H1 (cell line): Measurements from ENCODE around the gene SMARCE1. TPM values are rescaled to one million over a fixed set of nuclear protein-coding genes. Genes with fewer than 3 reads are reported as not detected.

Experiments
- CTCF ChIA-PET: fragments of 300-600 bp; sonication (Branson Sonifier 250); formaldehyde crosslinking; loops from one replicate; lab custom pipeline; 2021; ENCODE audit not compliant: partially characterized antibody; lab: Charles Lee
- POLR2A ChIA-PET: fragments of 300-600 bp; sonication (Branson Sonifier 250); formaldehyde crosslinking; loops from one replicate; lab custom pipeline; 2021; ENCODE audit warnings: inconsistent platforms; ENCODE audit not compliant: partially characterized antibody; lab: Charles Lee
- DNase-seq, 2 experiments: peaks; one replicate each; pipeline versions ENCODE4 v3.0.0 to v3.0.0-alpha.2; 2010 to 2022; ENCODE audit warnings: low spot score in 2 of 2, low read depth in 1 of 2, mixed read lengths in 1 of 2
- FAIRE-seq: peaks from 2 replicates; lab custom pipeline; 2011; peaks lifted over from hg19 to GRCh38; lab: Jason Lieb, UNC
- H2AFZ ChIP-seq: 2 replicates; pipeline ENCODE4 v1.8.1; 2012; ENCODE audit warnings: low read length, inconsistent platforms
- H2AK5ac ChIP-seq: 2 replicates; pipeline ENCODE4 v1.6.1; 2013; ENCODE audit warnings: low read depth, low read length
- H2BK120ac ChIP-seq: replicated peaks from 2 replicates; pipeline ENCODE3; 2013; ENCODE audit warnings: low read depth, low read length, inconsistent platforms
- H2BK12ac ChIP-seq: 2 replicates; pipeline ENCODE4 v1.6.1; 2013; ENCODE audit warnings: low read depth, low read length
- H2BK15ac ChIP-seq: 2 replicates; pipeline ENCODE4 v1.6.1; 2013; ENCODE audit warnings: low read length
- H2BK20ac ChIP-seq: 2 replicates; pipeline ENCODE4 v1.6.1; 2013; ENCODE audit warnings: low read length
- H2BK5ac ChIP-seq: 2 replicates; pipeline ENCODE4 v1.6.1; 2013; ENCODE audit warnings: low read depth, low read length
- H3K14ac ChIP-seq: 2 replicates; pipeline ENCODE4 v1.6.1; 2013; ENCODE audit warnings: inconsistent platforms; ENCODE audit not compliant: insufficient read length
- H3K18ac ChIP-seq: 2 replicates; pipeline ENCODE4 v1.6.1; 2013; ENCODE audit warnings: low read length; ENCODE audit errors: extremely low read depth
- H3K23ac ChIP-seq: 2 replicates; pipeline ENCODE4 v1.6.1; 2013; ENCODE audit warnings: inconsistent platforms; ENCODE audit not compliant: insufficient read length
- H3K23me2 ChIP-seq: 2 replicates; pipeline ENCODE4 v1.6.1; 2013; ENCODE audit warnings: low read depth, low read length
- H3K27ac ChIP-seq: 2 replicates; pipeline ENCODE4 v1.6.1; 2011; ENCODE audit warnings: low read depth, low read length, inconsistent platforms
- H3K27me3 ChIP-seq, 4 experiments: replicated peaks in 1 of 4; 1 replicate in 1 of 4; 2 replicates in 3 of 4; pipeline versions ENCODE4 v1.6.1 to v1.8.1; 2011 to 2013; ENCODE audit warnings: low read length in 3 of 4, mild to moderate bottlenecking in 3 of 4, inconsistent platforms in 2 of 4, mixed read lengths in 2 of 4, moderate library complexity in 1 of 4; ENCODE audit not compliant: control insufficient read depth in 3 of 4, insufficient read depth in 3 of 4; ENCODE audit errors: extremely low read depth in 1 of 4
- H3K36me3 ChIP-seq, 4 experiments: 2 replicates each; pipeline versions ENCODE4 v1.6.1 to v1.8.1; 2011 to 2013; ENCODE audit warnings: mild to moderate bottlenecking in 4 of 4, low read length in 3 of 4, moderate library complexity in 2 of 4, control low read depth in 1 of 4, inconsistent platforms in 1 of 4; ENCODE audit not compliant: insufficient read depth in 4 of 4, control insufficient read depth in 2 of 4
- H3K4ac ChIP-seq: replicated peaks from 2 replicates; pipeline ENCODE3; 2013; ENCODE audit warnings: low read length, low read depth, mixed read lengths, inconsistent platforms; ENCODE audit not compliant: insufficient read length
- H3K4me1 ChIP-seq, 4 experiments: replicated peaks in 1 of 4; 1 replicate in 1 of 4; 2 replicates in 3 of 4; pipeline versions ENCODE4 v1.6.1 to v1.8.1; 2011 to 2013; ENCODE audit warnings: low read length in 3 of 4, inconsistent platforms in 2 of 4, mixed read lengths in 1 of 4; ENCODE audit not compliant: insufficient read depth in 4 of 4, control insufficient read depth in 3 of 4
- H3K4me2 ChIP-seq, 2 experiments: 2 replicates each; pipeline versions ENCODE4 v1.6.1 to v1.8.1; 2011 to 2013; ENCODE audit warnings: low read depth in 2 of 2, low read length in 2 of 2, control low read depth in 1 of 2, inconsistent platforms in 1 of 2, mild to moderate bottlenecking in 1 of 2; ENCODE audit not compliant: insufficient read depth in 1 of 2
- H3K4me3 ChIP-seq, 4 experiments: fragments of 200-600, 300-600 bp in 1 of 4; sonication (generic), shearing (Covaris generic), sonication (Bioruptor Twin) in 1 of 4; 2 replicates each; pipeline versions ENCODE4 v1.5.1 to v1.8.1; 2011 to 2016; ENCODE audit warnings: low read length in 4 of 4, low read depth in 3 of 4, control low read depth in 2 of 4, inconsistent platforms in 2 of 4, mild to moderate bottlenecking in 2 of 4, mixed read lengths in 1 of 4, moderate library complexity in 1 of 4; ENCODE audit not compliant: insufficient read depth in 2 of 4; ENCODE audit errors: extremely low read depth in 1 of 4
- H3K56ac ChIP-seq: replicated peaks from 2 replicates; pipeline ENCODE3; 2013; ENCODE audit warnings: low read depth, mild to moderate bottlenecking, mixed read lengths, low read length, inconsistent platforms; ENCODE audit not compliant: insufficient read length
- H3K79me1 ChIP-seq: 2 replicates; pipeline ENCODE4 v1.6.1; 2013; ENCODE audit warnings: low read depth, low read length, control low read depth
- H3K79me2 ChIP-seq, 2 experiments: 2 replicates each; pipeline versions ENCODE4 v1.6.1 to v1.8.1; 2012 to 2013; ENCODE audit warnings: low read length in 2 of 2, mild to moderate bottlenecking in 2 of 2, inconsistent platforms in 1 of 2; ENCODE audit not compliant: insufficient read depth in 2 of 2, control insufficient read depth in 1 of 2
- H3K9ac ChIP-seq, 4 experiments: replicated peaks in 1 of 4; 1 replicate in 1 of 4; 2 replicates in 3 of 4; pipeline versions ENCODE4 v1.6.1 to v1.8.1; 2011 to 2013; ENCODE audit warnings: low read depth in 3 of 4, low read length in 3 of 4, control low read depth in 2 of 4, mild to moderate bottlenecking in 2 of 4, moderate library complexity in 2 of 4, inconsistent platforms in 1 of 4; ENCODE audit errors: extremely low read depth in 1 of 4
- H3K9me3 ChIP-seq, 2 experiments: 2 replicates each; pipeline versions ENCODE4 v1.6.1 to v1.8.1; 2012 to 2013; ENCODE audit warnings: mild to moderate bottlenecking in 2 of 2, moderate library complexity in 2 of 2, control low read depth in 1 of 2, inconsistent platforms in 1 of 2, low read depth in 1 of 2, low read length in 1 of 2, mixed read lengths in 1 of 2; ENCODE audit not compliant: insufficient read depth in 2 of 2
- H4K20me1 ChIP-seq, 2 experiments: replicated peaks in 1 of 2; 2 replicates each; pipeline versions ENCODE3 to v1.8.1; 2011 to 2013; ENCODE audit warnings: inconsistent platforms in 2 of 2, low read length in 2 of 2, mild to moderate bottlenecking in 1 of 2; ENCODE audit not compliant: insufficient read depth in 2 of 2, control insufficient read depth in 1 of 2
- H4K5ac ChIP-seq: 2 replicates; pipeline ENCODE4 v1.6.1; 2013; ENCODE audit warnings: low read length, low read depth, mixed read lengths, inconsistent platforms; ENCODE audit not compliant: insufficient read length
- H4K8ac ChIP-seq: 2 replicates; pipeline ENCODE4 v1.8.0; 2013; ENCODE audit warnings: mild to moderate bottlenecking, moderate library complexity, low read length, inconsistent platforms; ENCODE audit not compliant: insufficient read depth; ENCODE audit errors: extremely low read depth
- H4K91ac ChIP-seq: replicated peaks from 2 replicates; pipeline ENCODE3; 2013; ENCODE audit warnings: low read length, mixed read lengths, inconsistent platforms; ENCODE audit not compliant: insufficient read length
- RNF2 ChIP-seq: fragments of 200-900, 300-1000 bp; sonication (generic); IDR thresholded peaks from 2 replicates; pipeline ENCODE4 v1.7.1; 2016; ENCODE audit warnings: borderline replicate concordance, low read depth, mild to moderate bottlenecking, antibody characterized with exemption, low read length; ENCODE audit not compliant: poor library complexity, severe bottlenecking; ENCODE audit errors: missing control alignments
- WGBS, 2 experiments: shearing (Covaris generic) in 1 of 2; methylation state at CpG; one replicate each; pipeline versions ENCODE4 v1.1.6 to v1.1.7; 2013 to 2015; ENCODE audit warnings: low lambda C conversion rate in 2 of 2, mixed read lengths in 2 of 2, inconsistent platforms in 1 of 2, low coverage in 1 of 2, missing lambda C conversion rate in 1 of 2; ENCODE audit not compliant: insufficient replicate concordance in 2 of 2, insufficient coverage in 1 of 2, insufficient read length in 1 of 2; ENCODE audit errors: extremely low coverage in 1 of 2, missing lambda C conversion rate in 1 of 2; 5-methylcytosine and 5-hydroxymethylcytosine counted together
- polyA plus RNA-seq, 7 experiments: library from polyadenylated mRNA; depleted of rRNA in 3 of 7; stranded (reverse) in 5 of 7; unstranded in 2 of 7; fragments of >200 nt in 5 of 7; fragments of 200-250 nt in 2 of 7; gene quantifications; 1 replicate in 5 of 7; 2 replicates in 1 of 7; 4 replicates in 1 of 7; pipeline versions ENCODE4 v1.2.1 to v1.2.3, GENCODE V29; 2011 to 2013; ENCODE audit warnings: missing spikeins in 2 of 7, mixed read lengths in 2 of 7
- total RNA-seq: library from RNA; stranded (reverse); fragmentation: NEBNext Ultra II Directional; extraction: Animal tissue kit (Norgen Biotek cat#: 25700); gene quantifications from 2 replicates; pipeline ENCODE4 v1.2.1, GENCODE V29; 2021
- TF ChIP-seq, protein P1 (sequence below): IDR thresholded peaks from 2 replicates; pipeline ENCODE4 v1.6.1; 2012; ENCODE audit warnings: low read length, inconsistent platforms

The SMARCE1 gene
- total and polyA plus RNA-seq, 2 of the 8 experiments (the other 6 are each of a cell fraction or from before 2014, with no cell fraction given), result 30.7 to 131 TPM

DNA sequence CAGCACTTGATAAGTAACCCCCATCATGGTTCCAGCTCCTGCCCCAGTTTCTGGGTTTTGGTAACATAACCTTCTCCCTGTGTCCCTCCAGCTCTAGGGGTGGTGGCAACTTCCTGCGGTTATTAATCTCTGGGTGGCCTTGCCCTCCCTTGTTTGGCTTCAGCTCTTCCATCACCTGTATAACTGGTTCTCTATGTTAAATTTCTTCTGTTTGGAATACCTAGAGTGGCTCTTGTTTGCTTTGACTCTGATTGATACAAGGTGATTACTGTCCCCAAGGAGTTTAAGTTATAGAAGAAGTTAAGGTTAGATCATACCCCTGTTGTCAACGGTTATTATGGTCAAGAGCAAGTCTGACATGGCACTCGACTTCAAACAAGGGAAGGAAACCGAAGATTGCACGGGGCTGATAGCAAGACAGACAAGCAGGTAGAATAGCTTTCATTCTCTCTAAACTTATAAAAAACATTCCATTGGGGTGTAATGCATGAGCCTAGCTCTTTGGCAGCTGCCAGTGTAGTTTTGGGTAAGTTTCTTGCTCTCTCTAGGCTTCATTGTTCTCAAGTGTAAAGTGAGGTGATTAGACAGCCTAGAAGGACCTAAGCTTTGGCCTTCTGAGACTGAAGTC, 71.4 kb downstream of the SMARCE1 start:
- Histone ChIP-seq H3K79me2 (no peaks in the 10 kb centered on the region), H3K56ac (no peak overlapping the region), H3K23ac (no peak overlapping the region), H2AK5ac (no peak overlapping the region), H4K20me1 (no peaks in the 10 kb centered on the region), H4K91ac (no peak overlapping the region), H2BK120ac (no peak overlapping the region), H2BK20ac (no peak overlapping the region), H3K4me1 (no peaks in the 10 kb centered on the region), H3K14ac (no peak overlapping the region), H3K23me2 (no peaks in the 10 kb centered on the region), H3K79me1 (no peaks in the 10 kb centered on the region), H2BK5ac (no peak overlapping the region), H3K4me2 (no peak overlapping the region), H4K8ac (no peak overlapping the region), H4K5ac (no peak overlapping the region), H2BK12ac (no peak overlapping the region), H3K4ac (no peak overlapping the region), H3K36me3 (no peaks in the 10 kb centered on the region), H3K18ac (no peak overlapping the region), H3K9ac (no peak overlapping the region), H3K27ac (no peak overlapping the region), H3K4me3 (no peak overlapping the region), H2BK15ac (no peak overlapping the region), H3K27me3 (no peaks in the 10 kb centered on the region), H2AFZ (no peak overlapping the region), H3K9me3 (no peaks in the 10 kb centered on the region)
- POLR2A ChIA-PET, result interaction anchor here (0.7 kb wide), 1 partner anchor 206 kb away, joined by 3 read pairs; no protein-coding TSS in a partner anchor
- 91% methylated on average over 5 of the region's 5 CpGs; no CpG with 5 or more reads in 1 of the 2 experiments for whole genome bisulfite sequencing, 2 experiments
- TF ChIP-seq RNF2, result no peak
- TF ChIP-seq, protein P1, sequence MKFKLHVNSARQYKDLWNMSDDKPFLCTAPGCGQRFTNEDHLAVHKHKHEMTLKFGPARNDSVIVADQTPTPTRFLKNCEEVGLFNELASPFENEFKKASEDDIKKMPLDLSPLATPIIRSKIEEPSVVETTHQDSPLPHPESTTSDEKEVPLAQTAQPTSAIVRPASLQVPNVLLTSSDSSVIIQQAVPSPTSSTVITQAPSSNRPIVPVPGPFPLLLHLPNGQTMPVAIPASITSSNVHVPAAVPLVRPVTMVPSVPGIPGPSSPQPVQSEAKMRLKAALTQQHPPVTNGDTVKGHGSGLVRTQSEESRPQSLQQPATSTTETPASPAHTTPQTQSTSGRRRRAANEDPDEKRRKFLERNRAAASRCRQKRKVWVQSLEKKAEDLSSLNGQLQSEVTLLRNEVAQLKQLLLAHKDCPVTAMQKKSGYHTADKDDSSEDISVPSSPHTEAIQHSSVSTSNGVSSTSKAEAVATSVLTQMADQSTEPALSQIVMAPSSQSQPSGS, result no peak
- DNase-seq, result no peak
- CTCF ChIA-PET, result interaction anchor here (0.8 to 4.1 kb wide), 6 partner anchors 10 to 44 kb away, joined by 3 to 19 read pairs (median 3); partner anchors contain the start of gene CCR7
- FAIRE-seq, result no peak
